SK-N-SH (cell line): Measurements from ENCODE around the gene VPS50. TPM values are rescaled to one million over a fixed set of nuclear protein-coding genes. Genes with fewer than 3 reads are reported as not detected.

Source experiments
- CTCF ChIA-PET: fragments of 300-600, 350-600 bp; formaldehyde crosslinking; extraction: SDS; loops from one replicate; lab custom pipeline; 2021; lab: Yijun Ruan, JAX
- POLR2A ChIA-PET: fragments of 350-600 bp; sonication (Branson Sonifier 250); formaldehyde crosslinking; extraction: SDS; loops from one replicate; lab custom pipeline; 2020; ENCODE audit warnings: antibody characterized with exemption, inconsistent platforms; lab: Yijun Ruan, JAX
- DNase-seq: peaks from one replicate; pipeline ENCODE4 v3.0.0; 2012
- H2AFZ ChIP-seq: fragments of 200-600 bp; sonication (generic); 2 replicates; pipeline ENCODE4 v1.8.1; 2016; ENCODE audit warnings: antibody characterized with exemption, mild to moderate bottlenecking, low read depth
- H3F3A ChIP-seq: fragments of 200-600 bp; sonication (generic); replicated peaks from 2 replicates; pipeline ENCODE3; 2016; ENCODE audit warnings: antibody characterized with exemption, mild to moderate bottlenecking; ENCODE audit not compliant: insufficient read depth
- H3K27ac ChIP-seq, 2 experiments: fragments of 200-500 bp in 1 of 2; fragments of 200-600 bp in 1 of 2; sonication (Bioruptor generic) in 1 of 2; sonication (generic), shearing (Covaris generic) in 1 of 2; 2 replicates each; pipeline versions ENCODE4 v1.5.1 to v1.6.1; 2014 to 2016; ENCODE audit warnings: low read depth in 2 of 2, inconsistent platforms in 1 of 2, low read length in 1 of 2, mild to moderate bottlenecking in 1 of 2, mixed read lengths in 1 of 2
- H3K27me3 ChIP-seq: fragments of 200-600 bp; sonication (generic), shearing (Covaris generic); 2 replicates; pipeline ENCODE4 v1.6.1; 2016; ENCODE audit warnings: mixed run types; ENCODE audit not compliant: insufficient read depth
- H3K36me3 ChIP-seq, 2 experiments: fragments of 200-500 bp in 1 of 2; fragments of 200-600 bp in 1 of 2; sonication (Bioruptor generic) in 1 of 2; sonication (generic) in 1 of 2; replicated peaks in 1 of 2; 2 replicates each; pipeline versions ENCODE3 to v1.5.1; 2014 to 2016; ENCODE audit warnings: low read length in 1 of 2, mild to moderate bottlenecking in 1 of 2; ENCODE audit not compliant: insufficient read depth in 2 of 2, control insufficient read depth in 1 of 2
- H3K4me1 ChIP-seq, 2 experiments: fragments of 200-500 bp in 1 of 2; fragments of 200-600 bp in 1 of 2; sonication (Bioruptor generic) in 1 of 2; sonication (generic), shearing (Covaris generic) in 1 of 2; 2 replicates each; pipeline versions ENCODE4 v1.5.1 to v1.6.1; 2014 to 2016; ENCODE audit warnings: low read depth in 1 of 2, low read length in 1 of 2, mixed run types in 1 of 2; ENCODE audit not compliant: insufficient read depth in 2 of 2, control insufficient read depth in 1 of 2
- H3K4me2 ChIP-seq: fragments of 200-600 bp; sonication (generic), shearing (Covaris generic); 2 replicates; pipeline ENCODE4 v1.6.1; 2017; ENCODE audit warnings: mixed run types
- H3K4me3 ChIP-seq, 2 experiments: fragments of 200-500 bp in 1 of 2; fragments of 200-600 bp in 1 of 2; sonication (Bioruptor generic) in 1 of 2; sonication (generic), shearing (Covaris generic) in 1 of 2; 2 replicates each; pipeline versions ENCODE4 v1.5.1 to v1.8.1; 2014 to 2016; ENCODE audit warnings: low read depth in 2 of 2, inconsistent platforms in 1 of 2, low read length in 1 of 2, mild to moderate bottlenecking in 1 of 2, mixed read lengths in 1 of 2, moderate library complexity in 1 of 2
- H3K79me2 ChIP-seq: fragments of 200-600 bp; sonication (generic); 2 replicates; pipeline ENCODE4 v1.8.1; 2017; ENCODE audit warnings: mild to moderate bottlenecking; ENCODE audit not compliant: insufficient read depth
- H3K9ac ChIP-seq: fragments of 200-600 bp; sonication (generic); 2 replicates; pipeline ENCODE4 v1.6.1; 2017; ENCODE audit warnings: mixed run types
- H3K9me2 ChIP-seq: fragments of 200-600 bp; sonication (generic); 2 replicates; pipeline ENCODE4 v1.6.1; 2017; ENCODE audit warnings: mixed run types
- H3K9me3 ChIP-seq: fragments of 200-600 bp; sonication (generic); 2 replicates; pipeline ENCODE4 v1.6.1; 2017; ENCODE audit warnings: mixed run types, mild to moderate bottlenecking, moderate library complexity
- H4K20me1 ChIP-seq: fragments of 200-600 bp; sonication (generic); 2 replicates; pipeline ENCODE4 v1.6.1; 2017; ENCODE audit warnings: mild to moderate bottlenecking, mixed run types; ENCODE audit not compliant: insufficient read depth
- EZH2phosphoT487 ChIP-seq: fragments of 200-600 bp; sonication (generic); IDR thresholded peaks from 2 replicates; pipeline ENCODE4 v1.6.1; 2017; ENCODE audit warnings: low read depth, mixed run types, mild to moderate bottlenecking, antibody characterized with exemption, moderate library complexity, borderline replicate concordance
- FOSL2 ChIP-seq: IDR thresholded peaks from 2 replicates; pipeline ENCODE4 v1.4.0; 2012; ENCODE audit warnings: low read depth, mild to moderate bottlenecking, moderate library complexity, borderline replicate concordance
- FOXJ3 ChIP-seq: sonication (generic); formaldehyde crosslinking; IDR thresholded peaks from 2 replicates; pipeline ENCODE4 v1.5.1; 2020; ENCODE audit warnings: mild to moderate bottlenecking, missing genetic modification reagents
- FOXM1 ChIP-seq: IDR thresholded peaks from 2 replicates; pipeline ENCODE4 v1.4.0; 2012; ENCODE audit warnings: low read depth, mild to moderate bottlenecking
- GATA2 ChIP-seq: sonication (generic); formaldehyde crosslinking; IDR thresholded peaks from 2 replicates; pipeline ENCODE4 v1.5.0; 2020; ENCODE audit warnings: mild to moderate bottlenecking, missing genetic modification reagents
- JUND ChIP-seq: IDR thresholded peaks from 2 replicates; pipeline ENCODE4 v1.4.0; 2012
- MEF2A ChIP-seq: IDR thresholded peaks from 2 replicates; pipeline ENCODE4 v1.4.0; 2012; ENCODE audit warnings: low read depth, borderline replicate concordance
- MXI1 ChIP-seq: IDR thresholded peaks from 2 replicates; pipeline ENCODE4 v1.6.1; 2012; ENCODE audit warnings: mild to moderate bottlenecking, low read depth, low read length, improper control_type of control experiment
- NRF1 ChIP-seq: IDR thresholded peaks from 2 replicates; pipeline ENCODE4 v1.6.1; 2012; ENCODE audit warnings: low read depth, mild to moderate bottlenecking, low read length
- RAD21 ChIP-seq: IDR thresholded peaks from 2 replicates; pipeline ENCODE4 v1.6.1; 2012; ENCODE audit warnings: mild to moderate bottlenecking, low read length
- RCOR1 ChIP-seq: fragments of 150-350 bp; IDR thresholded peaks from 2 replicates; pipeline ENCODE4 v1.6.1; 2017; ENCODE audit warnings: antibody characterized with exemption, low read length
- RFX5 ChIP-seq: IDR thresholded peaks from 2 replicates; pipeline ENCODE4 v1.6.1; 2012; ENCODE audit warnings: mild to moderate bottlenecking, improper control_type of control experiment, low read length
- RXRA ChIP-seq: IDR thresholded peaks from 2 replicates; pipeline ENCODE4 v1.4.0; 2012; ENCODE audit warnings: low read depth, mild to moderate bottlenecking, borderline replicate concordance
- SIN3A ChIP-seq: IDR thresholded peaks from 2 replicates; pipeline ENCODE4 v1.6.1; 2012; ENCODE audit warnings: low read depth, mild to moderate bottlenecking, low read length, moderate library complexity, borderline replicate concordance
- SMC3 ChIP-seq: IDR thresholded peaks from 2 replicates; pipeline ENCODE4 v1.6.1; 2012; ENCODE audit warnings: low read depth, low read length, improper control_type of control experiment
- TAF1 ChIP-seq: IDR thresholded peaks from 2 replicates; pipeline ENCODE4 v1.6.1; 2012; ENCODE audit warnings: low read depth, mild to moderate bottlenecking, low read length, moderate library complexity, borderline replicate concordance
- TCF12 ChIP-seq: IDR thresholded peaks from 2 replicates; pipeline ENCODE4 v1.4.0; 2012
- TEAD4 ChIP-seq: IDR thresholded peaks from 2 replicates; pipeline ENCODE4 v1.4.0; 2012; ENCODE audit warnings: mild to moderate bottlenecking, borderline replicate concordance; ENCODE audit not compliant: insufficient read depth
- YY1 ChIP-seq: IDR thresholded peaks from 2 replicates; pipeline ENCODE4 v1.4.0; 2012; ENCODE audit warnings: low read depth, mild to moderate bottlenecking
- WGBS: methylation state at CpG from one replicate; pipeline ENCODE4 v1.1.6; 2017; ENCODE audit warnings: low lambda C conversion rate; 5-methylcytosine and 5-hydroxymethylcytosine counted together
- polyA plus RNA-seq, 3 experiments: library from polyadenylated mRNA; depleted of rRNA; stranded (reverse); fragments of >200 nt; gene quantifications; 2 replicates each; pipeline ENCODE4 v1.2.3, GENCODE V29; 2012
- TF ChIP-seq, protein P1 (sequence below): IDR thresholded peaks from 2 replicates; pipeline ENCODE4 v1.4.0; 2012; ENCODE audit warnings: low read depth, borderline replicate concordance
- TF ChIP-seq, protein P2 (sequence below): IDR thresholded peaks from 2 replicates; pipeline ENCODE4 v1.4.0; 2012; ENCODE audit warnings: low read depth, borderline replicate concordance
- TF ChIP-seq, protein P3 (sequence below): fragments of 150-350 bp; IDR thresholded peaks from 2 replicates; pipeline ENCODE4 v1.6.1; 2017; ENCODE audit warnings: antibody characterized with exemption, low read length, low read depth, borderline replicate concordance
- TF ChIP-seq, protein P4 (sequence below): fragments of 150-350 bp; IDR thresholded peaks from 2 replicates; pipeline ENCODE4 v1.6.1; 2016; ENCODE audit warnings: mild to moderate bottlenecking, low read depth, low read length

Gene VPS50
- polyA plus RNA-seq, 1 of the 3 experiments (the other 2 are of a cell fraction) = 9.1 TPM

DNA sequence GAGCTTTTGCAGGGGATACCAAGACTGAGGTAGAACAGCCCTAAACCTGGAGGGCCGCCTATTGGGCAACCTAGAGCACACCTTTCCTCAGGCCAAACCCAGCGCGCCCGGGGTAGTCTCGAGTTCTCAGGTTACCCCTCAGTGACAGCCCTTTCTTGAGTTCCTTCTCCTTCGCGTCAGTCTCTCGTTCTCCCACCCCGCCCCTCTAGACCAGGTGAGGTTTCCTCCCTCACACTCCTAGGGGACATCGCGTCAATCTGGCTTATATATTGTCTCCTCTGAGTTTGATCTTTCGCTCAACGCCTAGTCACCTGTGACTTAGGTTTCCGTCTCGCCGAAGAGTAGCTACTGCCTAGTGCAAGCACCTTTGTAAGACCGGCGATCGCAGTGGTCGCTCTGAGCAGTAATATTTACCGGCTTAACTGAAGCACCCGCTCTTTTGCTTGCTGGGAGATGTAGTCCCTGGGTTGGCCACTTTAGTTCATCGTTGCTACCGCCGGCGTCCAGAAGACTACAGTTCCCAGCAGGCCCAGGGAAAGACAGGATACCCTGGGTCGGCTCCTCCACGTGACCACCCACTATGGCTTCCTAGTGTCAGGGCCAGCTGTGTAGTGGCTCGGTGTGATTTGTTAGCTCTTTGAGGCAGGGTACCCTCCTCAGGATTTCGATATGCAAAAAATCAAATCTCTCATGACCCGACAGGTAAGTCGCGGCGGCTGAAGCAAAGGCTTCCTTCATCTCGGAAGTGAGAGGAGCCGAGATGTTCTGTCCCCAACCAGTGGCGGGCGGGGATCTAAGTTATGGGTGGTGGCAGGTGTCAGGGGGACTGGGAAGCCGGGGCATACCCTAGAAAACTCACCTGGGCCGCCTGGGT lies at the start of gene VPS50 (continued):
- no peak for TF ChIP-seq FOXM1
- peak; percentile 54 for TF ChIP-seq TCF12
- no peak for TF ChIP-seq JUND
- TF ChIP-seq, protein P1, sequence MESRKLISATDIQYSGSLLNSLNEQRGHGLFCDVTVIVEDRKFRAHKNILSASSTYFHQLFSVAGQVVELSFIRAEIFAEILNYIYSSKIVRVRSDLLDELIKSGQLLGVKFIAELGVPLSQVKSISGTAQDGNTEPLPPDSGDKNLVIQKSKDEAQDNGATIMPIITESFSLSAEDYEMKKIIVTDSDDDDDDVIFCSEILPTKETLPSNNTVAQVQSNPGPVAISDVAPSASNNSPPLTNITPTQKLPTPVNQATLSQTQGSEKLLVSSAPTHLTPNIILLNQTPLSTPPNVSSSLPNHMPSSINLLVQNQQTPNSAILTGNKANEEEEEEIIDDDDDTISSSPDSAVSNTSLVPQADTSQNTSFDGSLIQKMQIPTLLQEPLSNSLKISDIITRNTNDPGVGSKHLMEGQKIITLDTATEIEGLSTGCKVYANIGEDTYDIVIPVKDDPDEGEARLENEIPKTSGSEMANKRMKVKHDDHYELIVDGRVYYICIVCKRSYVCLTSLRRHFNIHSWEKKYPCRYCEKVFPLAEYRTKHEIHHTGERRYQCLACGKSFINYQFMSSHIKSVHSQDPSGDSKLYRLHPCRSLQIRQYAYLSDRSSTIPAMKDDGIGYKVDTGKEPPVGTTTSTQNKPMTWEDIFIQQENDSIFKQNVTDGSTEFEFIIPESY = no peak
- TF ChIP-seq, protein P2, sequence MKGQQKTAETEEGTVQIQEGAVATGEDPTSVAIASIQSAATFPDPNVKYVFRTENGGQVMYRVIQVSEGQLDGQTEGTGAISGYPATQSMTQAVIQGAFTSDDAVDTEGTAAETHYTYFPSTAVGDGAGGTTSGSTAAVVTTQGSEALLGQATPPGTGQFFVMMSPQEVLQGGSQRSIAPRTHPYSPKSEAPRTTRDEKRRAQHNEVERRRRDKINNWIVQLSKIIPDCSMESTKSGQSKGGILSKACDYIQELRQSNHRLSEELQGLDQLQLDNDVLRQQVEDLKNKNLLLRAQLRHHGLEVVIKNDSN = peak; percentile 100
- no peak for TF ChIP-seq FOSL2
- TF ChIP-seq SIN3A = peak; percentile 97
- TF ChIP-seq TEAD4 = no peak
- TF ChIP-seq EZH2phosphoT487 = no peak
- no peak for TF ChIP-seq SMC3
- no peak for TF ChIP-seq RCOR1
- TF ChIP-seq MXI1 = peak; percentile 94
- TF ChIP-seq, protein P3, sequence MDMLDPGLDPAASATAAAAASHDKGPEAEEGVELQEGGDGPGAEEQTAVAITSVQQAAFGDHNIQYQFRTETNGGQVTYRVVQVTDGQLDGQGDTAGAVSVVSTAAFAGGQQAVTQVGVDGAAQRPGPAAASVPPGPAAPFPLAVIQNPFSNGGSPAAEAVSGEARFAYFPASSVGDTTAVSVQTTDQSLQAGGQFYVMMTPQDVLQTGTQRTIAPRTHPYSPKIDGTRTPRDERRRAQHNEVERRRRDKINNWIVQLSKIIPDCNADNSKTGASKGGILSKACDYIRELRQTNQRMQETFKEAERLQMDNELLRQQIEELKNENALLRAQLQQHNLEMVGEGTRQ = peak; percentile 96

DNA sequence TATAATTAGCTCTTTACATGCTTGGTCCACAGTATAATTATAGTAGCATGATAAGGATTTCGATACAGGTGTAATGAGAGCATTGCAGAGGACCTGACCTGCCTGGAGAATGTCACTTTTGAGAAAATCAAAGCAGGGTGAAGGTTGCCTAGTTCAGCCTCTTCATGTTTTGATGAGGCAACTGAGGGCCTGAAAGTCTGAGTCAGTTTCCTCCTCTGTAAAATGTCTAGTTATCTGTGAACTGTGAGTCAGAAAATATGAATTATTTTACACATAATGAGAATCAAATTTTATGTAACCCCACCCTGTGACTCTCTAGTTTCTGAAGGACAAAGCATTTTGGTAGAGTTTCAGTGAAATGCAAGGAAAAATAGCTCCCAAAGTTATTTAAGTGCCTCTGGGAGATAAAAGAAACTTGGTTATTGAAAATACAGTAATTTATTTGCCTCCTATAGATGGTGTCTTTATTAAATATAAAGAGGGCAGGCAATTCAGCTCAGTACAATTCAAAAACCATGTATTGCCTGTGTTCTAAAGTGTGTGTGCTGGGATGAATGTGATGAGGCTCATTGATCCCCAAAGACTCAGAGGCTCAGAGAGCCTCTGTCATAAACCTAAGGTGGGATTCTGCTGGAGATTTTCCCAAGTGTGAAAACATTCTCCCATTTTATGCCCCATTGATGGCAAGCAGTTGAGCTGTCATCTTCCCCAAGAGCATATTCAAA lies 46.7 kb upstream of the VPS50 start:
- Histone ChIP-seq H3K9me2 (no peaks in the 10 kb centered on the region), H3K4me3 (no peak overlapping the region), H3K27ac (no peak overlapping the region), H3K4me1 (no peaks in the 10 kb centered on the region), H3K27me3 (peaks cover 28% of the 10 kb centered on the region), H3K4me2 (no peak overlapping the region; the same call in 1 of the 2 replicates), H2AFZ (no peak overlapping the region; the same call in 1 of the 2 replicates), H3K79me2 (no peaks in the 10 kb centered on the region), H3K36me3 (no peaks in the 10 kb centered on the region), H3K9ac (no peak overlapping the region), H3F3A (no peaks in the 10 kb centered on the region), H4K20me1 (no peaks in the 10 kb centered on the region), H3K9me3 (no peaks in the 10 kb centered on the region)
- ChIA-PET CTCF (interaction anchor here (1.1 to 3.6 kb wide), 2 partner anchors 14 to 43 kb away, joined by 4 to 13 read pairs; no protein-coding TSS in a partner anchor), POLR2A (no interaction called here)
- no peak for DNase-seq
- 0% methylated on average over 1 of the region's 1 CpG for WGBS
- TF ChIP-seq RXRA = no peak
- TF ChIP-seq GATA2 (CRISPR knock-in tag) = no peak
- no peak for TF ChIP-seq RFX5
- TF ChIP-seq RAD21 = no peak
- TF ChIP-seq MEF2A = no peak
- TF ChIP-seq NRF1 = no peak
- no peak for TF ChIP-seq TAF1
- TF ChIP-seq FOSL2 = no peak
- TF ChIP-seq, protein P1 = no peak
- no peak for TF ChIP-seq FOXJ3 (CRISPR knock-in tag)
- no peak for TF ChIP-seq YY1
- TF ChIP-seq FOXM1 = no peak
- TF ChIP-seq, protein P4, sequence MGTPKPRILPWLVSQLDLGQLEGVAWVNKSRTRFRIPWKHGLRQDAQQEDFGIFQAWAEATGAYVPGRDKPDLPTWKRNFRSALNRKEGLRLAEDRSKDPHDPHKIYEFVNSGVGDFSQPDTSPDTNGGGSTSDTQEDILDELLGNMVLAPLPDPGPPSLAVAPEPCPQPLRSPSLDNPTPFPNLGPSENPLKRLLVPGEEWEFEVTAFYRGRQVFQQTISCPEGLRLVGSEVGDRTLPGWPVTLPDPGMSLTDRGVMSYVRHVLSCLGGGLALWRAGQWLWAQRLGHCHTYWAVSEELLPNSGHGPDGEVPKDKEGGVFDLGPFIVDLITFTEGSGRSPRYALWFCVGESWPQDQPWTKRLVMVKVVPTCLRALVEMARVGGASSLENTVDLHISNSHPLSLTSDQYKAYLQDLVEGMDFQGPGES = no peak
- no peak for TF ChIP-seq EZH2phosphoT487
